Sigmoid colon (tissue), 3 donors: Measurements from ENCODE around the gene NR1I2.

ENCODE experiments used
- POLR2A ChIP-seq, 2 donors: fragments of 450-650 bp; IDR thresholded peaks; one replicate each; pipeline ENCODE4 v1.6.1; 2016; ENCODE audit warnings: antibody characterized with exemption in 2 of 2, mild to moderate bottlenecking in 2 of 2, moderate library complexity in 2 of 2
- TF ChIP-seq, protein P1 (sequence below), 4 experiments: fragments of 450-650 bp in 3 of 4; fragments of 200-600 bp in 1 of 4; IDR thresholded peaks; one replicate each; pipeline ENCODE4 v1.5.1; 2016 to 2019; ENCODE audit warnings: antibody characterized with exemption in 4 of 4, mild to moderate bottlenecking in 3 of 4, moderate library complexity in 2 of 4

DNA sequence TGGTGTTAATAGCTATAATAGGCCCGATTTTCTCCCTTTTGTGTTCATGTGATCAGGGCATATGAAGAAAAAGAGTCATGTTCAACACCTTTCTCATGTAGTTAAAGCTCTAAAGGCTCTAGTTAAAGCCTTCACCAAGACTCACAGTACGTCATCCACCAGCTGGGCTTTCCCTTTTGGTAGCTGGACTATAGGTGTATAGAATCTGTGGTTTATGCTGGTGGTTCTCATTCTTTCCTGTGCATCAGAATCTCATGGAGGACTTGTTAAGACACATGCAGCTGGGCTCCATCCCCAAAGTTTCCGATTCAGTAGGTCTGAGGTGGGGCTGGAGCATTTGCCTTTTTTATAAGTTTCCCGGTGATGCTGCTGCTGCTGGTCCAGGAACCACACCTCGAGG lies 48.1 kb upstream of the NR1I2 start:
- TF ChIP-seq POLR2A (IDR thresholded peaks at IDR 0.05): no peak
- TF ChIP-seq, protein P1, sequence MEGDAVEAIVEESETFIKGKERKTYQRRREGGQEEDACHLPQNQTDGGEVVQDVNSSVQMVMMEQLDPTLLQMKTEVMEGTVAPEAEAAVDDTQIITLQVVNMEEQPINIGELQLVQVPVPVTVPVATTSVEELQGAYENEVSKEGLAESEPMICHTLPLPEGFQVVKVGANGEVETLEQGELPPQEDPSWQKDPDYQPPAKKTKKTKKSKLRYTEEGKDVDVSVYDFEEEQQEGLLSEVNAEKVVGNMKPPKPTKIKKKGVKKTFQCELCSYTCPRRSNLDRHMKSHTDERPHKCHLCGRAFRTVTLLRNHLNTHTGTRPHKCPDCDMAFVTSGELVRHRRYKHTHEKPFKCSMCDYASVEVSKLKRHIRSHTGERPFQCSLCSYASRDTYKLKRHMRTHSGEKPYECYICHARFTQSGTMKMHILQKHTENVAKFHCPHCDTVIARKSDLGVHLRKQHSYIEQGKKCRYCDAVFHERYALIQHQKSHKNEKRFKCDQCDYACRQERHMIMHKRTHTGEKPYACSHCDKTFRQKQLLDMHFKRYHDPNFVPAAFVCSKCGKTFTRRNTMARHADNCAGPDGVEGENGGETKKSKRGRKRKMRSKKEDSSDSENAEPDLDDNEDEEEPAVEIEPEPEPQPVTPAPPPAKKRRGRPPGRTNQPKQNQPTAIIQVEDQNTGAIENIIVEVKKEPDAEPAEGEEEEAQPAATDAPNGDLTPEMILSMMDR (IDR thresholded peaks at IDR 0.05): no peak
